Right lobe of liver (tissue), 4 donors: ENCODE results near the gene PARVA.

Experiments used
- CTCF ChIP-seq, 4 donors: fragments of 200-600 bp in 3 of 4; fragments of 450-650 bp in 1 of 4; IDR thresholded peaks; one replicate each; pipeline versions ENCODE4 v1.5.1 to v1.8.0; 2016 to 2022; ENCODE audit warnings: antibody characterized with exemption in 4 of 4, mild to moderate bottlenecking in 2 of 4
- POLR2A ChIP-seq: fragments of 450-650 bp; IDR thresholded peaks from one replicate; pipeline ENCODE4 v1.6.1; 2017; ENCODE audit warnings: antibody characterized with exemption, mild to moderate bottlenecking
- donor health status: DM: no; HTN: no; CAD: no.
- donor health status: DM: no; HTN: no; CAD: no.
- donor health status: DM: no; HTN: yes; CAD: no.

GRCh38 chr11:12480401-12480800 lies 103.0 kb downstream of the PARVA start:
- TF ChIP-seq CTCF (IDR thresholded peaks at IDR 0.05) = no peak
- TF ChIP-seq POLR2A = no peak
